Neural cell (in vitro differentiated cells): Measurements from ENCODE around the gene PLEKHA1. TPM values are rescaled to one million over a fixed set of nuclear protein-coding genes. Genes with fewer than 3 reads are reported as not detected.

Source experiments
- H2AFZ ChIP-seq: fragments of 200-600, 300-800 bp; sonication (generic), shearing (Covaris generic); 2 replicates; pipeline ENCODE4 v1.6.0; 2014; ENCODE audit warnings: low read depth, mild to moderate bottlenecking, antibody characterized with exemption, low read length, moderate library complexity
- H3F3A ChIP-seq: fragments of 200-600 bp; shearing (Covaris generic); 2 replicates; pipeline ENCODE4 v1.6.1; 2016; ENCODE audit warnings: mild to moderate bottlenecking, moderate library complexity, mixed read lengths, antibody characterized with exemption, low read length; ENCODE audit not compliant: insufficient read depth, poor library complexity, severe bottlenecking
- H3K27ac ChIP-seq: fragments of 200-600, 300-800 bp; sonication (generic), shearing (Covaris generic); 2 replicates; pipeline ENCODE4 v1.5.1; 2014; ENCODE audit warnings: mild to moderate bottlenecking, low read length, moderate library complexity
- H3K27me3 ChIP-seq: fragments of 300-800, 200-600 bp; sonication (generic), shearing (Covaris generic); 2 replicates; pipeline ENCODE4 v1.6.0; 2014; ENCODE audit warnings: mild to moderate bottlenecking, low read depth, low read length, moderate library complexity; ENCODE audit not compliant: insufficient read depth
- H3K36me3 ChIP-seq: fragments of 300-800, 200-600 bp; sonication (generic), shearing (Covaris generic); 2 replicates; pipeline ENCODE4 v1.5.1; 2014; ENCODE audit warnings: mild to moderate bottlenecking, antibody characterized with exemption, low read length, moderate library complexity; ENCODE audit not compliant: insufficient read depth
- H3K4me2 ChIP-seq: fragments of 300-800, 200-600 bp; sonication (generic), shearing (Covaris generic); 2 replicates; pipeline ENCODE4 v1.6.0; 2014; ENCODE audit warnings: mild to moderate bottlenecking, low read length
- H3K4me3 ChIP-seq: fragments of 300-800, 200-600 bp; sonication (generic), shearing (Covaris generic); 2 replicates; pipeline ENCODE4 v1.5.1; 2014; ENCODE audit warnings: mild to moderate bottlenecking, low read length, moderate library complexity
- H3K79me2 ChIP-seq: fragments of 200-600 bp; shearing (Covaris generic); replicated peaks from 2 replicates; pipeline ENCODE4 v1.6.0; 2014; ENCODE audit warnings: mild to moderate bottlenecking, low read length, moderate library complexity; ENCODE audit not compliant: insufficient read depth
- H3K9ac ChIP-seq: fragments of 300-800, 200-600 bp; sonication (generic), shearing (Covaris generic); 2 replicates; pipeline ENCODE4 v1.6.1; 2016; ENCODE audit warnings: mild to moderate bottlenecking, low read length, mixed read lengths
- H3K9me2 ChIP-seq: fragments of 200-600 bp; shearing (Covaris generic); 2 replicates; pipeline ENCODE4 v1.6.1; 2016; ENCODE audit warnings: mild to moderate bottlenecking, low read length, mixed read lengths; ENCODE audit not compliant: insufficient read depth
- H3K9me3 ChIP-seq: fragments of 200-600, 300-800 bp; sonication (generic), shearing (Covaris generic); 2 replicates; pipeline ENCODE4 v1.6.1; 2016; ENCODE audit warnings: mild to moderate bottlenecking, mixed run types, low read length, moderate library complexity, mixed read lengths
- H4K20me1 ChIP-seq: fragments of 200-600 bp; shearing (Covaris generic); 2 replicates; pipeline ENCODE4 v1.6.1; 2016; ENCODE audit warnings: mild to moderate bottlenecking, mixed run types; ENCODE audit not compliant: insufficient read depth
- CTCF ChIP-seq: fragments of 450-650 bp; IDR thresholded peaks from 2 replicates; pipeline ENCODE4 v1.5.1; 2014; ENCODE audit warnings: antibody characterized with exemption, mild to moderate bottlenecking, moderate library complexity; ENCODE audit not compliant: poor library complexity, severe bottlenecking
- EP300 ChIP-seq: fragments of 450-650 bp; conservative IDR thresholded peaks from 2 replicates; pipeline ENCODE4 v1.6.1; 2014; ENCODE audit warnings: antibody characterized with exemption, mild to moderate bottlenecking, moderate library complexity; ENCODE audit not compliant: poor library complexity, severe bottlenecking
- EZH2 ChIP-seq: fragments of 200-600, 300-800 bp; shearing (Covaris generic), sonication (generic); IDR thresholded peaks from 2 replicates; pipeline ENCODE4 v1.6.1; 2014; ENCODE audit warnings: antibody characterized with exemption, low read length, borderline replicate concordance, mild to moderate bottlenecking; ENCODE audit not compliant: insufficient read depth, poor library complexity, severe bottlenecking
- MXI1 ChIP-seq: fragments of 450-650 bp; conservative IDR thresholded peaks from 2 replicates; pipeline ENCODE4 v1.6.1; 2014; ENCODE audit warnings: antibody characterized with exemption, mild to moderate bottlenecking; ENCODE audit not compliant: poor library complexity, severe bottlenecking
- POLR2AphosphoS5 ChIP-seq: IDR thresholded peaks from 2 replicates; pipeline ENCODE4 v1.6.1; 2012
- RAD21 ChIP-seq: fragments of 450-650 bp; conservative IDR thresholded peaks from 2 replicates; pipeline ENCODE4 v1.6.1; 2014; ENCODE audit warnings: antibody characterized with exemption, mild to moderate bottlenecking, moderate library complexity
- REST ChIP-seq: IDR thresholded peaks from 2 replicates; pipeline ENCODE4 v1.6.1; 2012; ENCODE audit warnings: borderline replicate concordance
- SMC3 ChIP-seq: fragments of 450-650 bp; conservative IDR thresholded peaks from 2 replicates; pipeline ENCODE4 v1.6.1; 2014; ENCODE audit warnings: antibody characterized with exemption, mild to moderate bottlenecking, moderate library complexity; ENCODE audit not compliant: poor library complexity
- TAF1 ChIP-seq: IDR thresholded peaks from 2 replicates; pipeline ENCODE4 v1.6.1; 2012; ENCODE audit warnings: low read depth
- polyA plus RNA-seq: library from polyadenylated mRNA; depleted of rRNA; stranded (reverse); fragments of >200 nt; gene quantifications from 2 replicates; pipeline ENCODE4 v1.2.3, GENCODE V29; 2014

The PLEKHA1 gene
- polyA plus RNA-seq, 1 donor from 2014 or later: 91.9 TPM

- Histone ChIP-seq H3F3A (no peaks in the 10 kb centered on the region), H3K9me3 (no peaks in the 10 kb centered on the region), H3K9me2 (no peaks in the 10 kb centered on the region), H3K79me2 (peaks cover 16% of the 10 kb centered on the region), H3K27ac (no peak overlapping the region), H3K4me3 (peak overlapping the region; percentile 85), H3K9ac (no peak overlapping the region), H4K20me1 (no peaks in the 10 kb centered on the region), H3K27me3 (no peaks in the 10 kb centered on the region), H3K36me3 (no peaks in the 10 kb centered on the region), H2AFZ (no peak overlapping the region), H3K4me2 (peak overlapping the region; percentile 71)
- TF ChIP-seq MXI1 (no peak), EP300 (no peak), POLR2AphosphoS5 (no peak), RAD21 (no peak), EZH2 (no peak), TAF1 (no peak), REST (no peak), CTCF (no peak), SMC3 (no peak)
Observed at GRCh38 chr10:122376364-122376961, 2.0 kb downstream of the PLEKHA1 start.

DNA sequence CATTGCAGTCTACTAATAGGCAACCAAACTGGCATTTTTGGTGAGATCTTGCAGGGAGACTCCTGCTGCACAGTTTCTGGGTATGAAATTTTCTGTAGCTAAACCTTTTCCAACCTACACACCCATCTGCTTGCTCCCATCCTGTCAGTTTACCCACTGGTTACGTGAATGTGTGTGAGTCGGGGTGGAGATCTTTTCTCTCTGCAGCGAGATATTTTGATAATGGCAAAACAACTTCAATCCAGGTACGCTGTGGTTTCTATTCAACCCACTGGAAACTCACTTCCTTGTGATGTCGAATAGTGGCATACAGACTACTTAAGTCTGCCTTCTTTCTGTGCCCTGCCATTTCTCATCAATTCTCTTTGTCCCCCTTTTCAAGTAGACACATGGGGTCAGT is 4.5 kb downstream of the PLEKHA1 start:
- H3K9ac ChIP-seq: no peak overlapping the region
- no peaks in the 10 kb centered on the region for H3K9me2 ChIP-seq
- H4K20me1 ChIP-seq: no peaks in the 10 kb centered on the region
- no peaks in the 10 kb centered on the region for H3K27me3 ChIP-seq
- no peaks in the 10 kb centered on the region for H3K36me3 ChIP-seq
- no peaks in the 10 kb centered on the region for H3F3A ChIP-seq
- TF ChIP-seq MXI1 (no peak), EZH2 (no peak), EP300 (no peak), SMC3 (no peak), RAD21 (no peak), TAF1 (no peak), CTCF (no peak), POLR2AphosphoS5 (no peak), REST (no peak)
- no peaks in the 10 kb centered on the region for H3K9me3 ChIP-seq
- H3K79me2 ChIP-seq: peaks cover 16% of the 10 kb centered on the region
- no peak overlapping the region for H3K4me3 ChIP-seq
- no peak overlapping the region for H2AFZ ChIP-seq
- no peak overlapping the region for H3K4me2 ChIP-seq
- no peak overlapping the region for H3K27ac ChIP-seq
